Measurements from ENCODE around the gene GSX1.
A peak's percentile ranks its signal among the peaks of the same experiment; 100 is the strongest.

DNA sequence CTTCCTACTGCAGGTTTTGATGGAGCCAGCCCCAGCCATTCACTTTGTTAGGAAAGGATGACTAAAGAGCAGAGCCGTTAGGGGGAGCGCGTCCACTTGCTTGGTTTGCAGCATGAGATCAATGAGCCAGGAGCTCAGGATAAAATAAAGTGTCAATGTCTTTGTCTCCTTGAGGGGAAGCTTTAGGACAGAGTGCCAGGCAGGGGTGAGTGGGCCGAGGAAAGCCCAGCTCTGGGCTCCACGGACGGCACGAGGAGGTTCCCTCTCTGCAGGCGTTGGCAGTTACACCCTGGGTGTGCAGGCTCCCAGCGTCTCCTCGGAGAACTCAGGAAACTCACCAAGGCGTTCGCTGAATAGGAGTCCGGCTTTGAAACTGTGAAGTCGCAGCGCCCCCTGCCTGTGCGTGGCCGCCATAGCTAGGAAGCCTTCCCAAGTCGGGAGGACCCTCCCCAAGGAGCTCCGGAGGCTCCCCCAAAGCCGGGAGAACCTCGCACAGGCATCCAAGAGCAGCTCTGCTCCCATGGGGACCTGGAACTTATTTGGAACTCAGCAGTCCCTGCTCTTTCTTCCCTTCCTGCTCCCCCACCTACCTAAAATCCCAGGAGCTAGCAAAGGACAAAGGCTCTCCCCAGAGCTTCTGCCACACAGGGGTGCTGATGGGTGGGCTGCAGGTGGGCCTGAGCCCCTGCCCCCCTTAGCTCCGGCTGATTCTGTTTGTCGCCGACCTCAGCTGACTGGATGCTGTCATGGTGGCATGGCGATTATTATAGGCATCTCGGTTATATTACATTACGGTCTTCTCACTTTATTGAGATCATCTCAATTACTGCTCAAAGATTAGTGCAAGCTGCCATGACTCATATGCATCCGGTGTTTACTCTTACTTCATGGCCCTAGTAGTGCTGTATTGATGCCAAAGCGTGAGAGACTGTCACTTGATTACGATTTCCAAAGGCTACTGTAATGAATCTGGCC lies 34.4 kb downstream of the GSX1 start:
- TF ChIP-seq, protein P1, sequence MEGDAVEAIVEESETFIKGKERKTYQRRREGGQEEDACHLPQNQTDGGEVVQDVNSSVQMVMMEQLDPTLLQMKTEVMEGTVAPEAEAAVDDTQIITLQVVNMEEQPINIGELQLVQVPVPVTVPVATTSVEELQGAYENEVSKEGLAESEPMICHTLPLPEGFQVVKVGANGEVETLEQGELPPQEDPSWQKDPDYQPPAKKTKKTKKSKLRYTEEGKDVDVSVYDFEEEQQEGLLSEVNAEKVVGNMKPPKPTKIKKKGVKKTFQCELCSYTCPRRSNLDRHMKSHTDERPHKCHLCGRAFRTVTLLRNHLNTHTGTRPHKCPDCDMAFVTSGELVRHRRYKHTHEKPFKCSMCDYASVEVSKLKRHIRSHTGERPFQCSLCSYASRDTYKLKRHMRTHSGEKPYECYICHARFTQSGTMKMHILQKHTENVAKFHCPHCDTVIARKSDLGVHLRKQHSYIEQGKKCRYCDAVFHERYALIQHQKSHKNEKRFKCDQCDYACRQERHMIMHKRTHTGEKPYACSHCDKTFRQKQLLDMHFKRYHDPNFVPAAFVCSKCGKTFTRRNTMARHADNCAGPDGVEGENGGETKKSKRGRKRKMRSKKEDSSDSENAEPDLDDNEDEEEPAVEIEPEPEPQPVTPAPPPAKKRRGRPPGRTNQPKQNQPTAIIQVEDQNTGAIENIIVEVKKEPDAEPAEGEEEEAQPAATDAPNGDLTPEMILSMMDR (IDR thresholded peaks at IDR 0.05), result peak; percentile 82 to 92 (median 92)
- TF ChIP-seq POLR2A (IDR thresholded peaks at IDR 0.05) (no peak), POLR2AphosphoS5 (IDR thresholded peaks at IDR 0.05) (peak; percentile 25)
